Suprapubic skin (tissue), 3 donors: ENCODE measurements around the gene FGD5.

Experiments
- EP300 ChIP-seq: sonication (generic); formaldehyde crosslinking; IDR thresholded peaks from one replicate; pipeline ENCODE4 v1.6.1; 2017; ENCODE audit warnings: antibody characterized with exemption
- TF ChIP-seq, protein P1 (sequence below), 2 donors: fragments of 200-600 bp in 1 of 2; fragments of 450-650 bp in 1 of 2; sonication (generic) in 1 of 2; IDR thresholded peaks; one replicate each; pipeline ENCODE4 v1.5.1; 2016 to 2019; ENCODE audit warnings: antibody characterized with exemption in 2 of 2, mild to moderate bottlenecking in 1 of 2, moderate library complexity in 1 of 2

DNA sequence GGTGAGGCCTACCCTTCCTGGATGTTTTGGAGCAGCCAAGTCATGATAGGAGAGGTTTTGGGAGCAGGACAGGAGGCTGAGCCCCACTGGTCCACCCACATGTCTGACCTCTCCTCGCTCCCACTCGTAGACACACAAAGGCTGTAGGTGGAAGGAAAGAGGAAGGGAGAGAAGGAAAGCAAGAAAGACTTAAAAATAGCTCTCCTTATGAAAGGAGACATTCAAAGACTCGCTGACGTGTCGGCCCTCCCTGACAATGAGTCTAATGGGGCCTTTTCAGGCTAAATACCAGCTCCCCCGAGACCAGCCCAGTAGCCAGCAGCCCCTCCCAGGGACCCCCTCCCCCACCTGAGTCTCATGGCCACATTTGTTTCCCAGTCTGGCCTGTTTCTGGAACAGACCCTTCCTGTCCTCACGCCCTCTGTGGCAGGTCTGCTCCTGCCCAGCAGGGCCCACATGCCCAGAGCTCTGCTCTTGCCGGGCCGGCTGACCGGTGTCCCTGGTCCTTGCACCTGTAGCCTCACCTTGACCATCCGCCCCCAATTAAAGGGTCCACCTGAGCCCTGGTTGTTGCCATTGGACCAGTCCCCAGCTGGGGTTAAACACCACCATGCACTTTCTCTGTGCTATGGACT is 49.3 kb downstream of the FGD5 start:
- TF ChIP-seq, protein P1, sequence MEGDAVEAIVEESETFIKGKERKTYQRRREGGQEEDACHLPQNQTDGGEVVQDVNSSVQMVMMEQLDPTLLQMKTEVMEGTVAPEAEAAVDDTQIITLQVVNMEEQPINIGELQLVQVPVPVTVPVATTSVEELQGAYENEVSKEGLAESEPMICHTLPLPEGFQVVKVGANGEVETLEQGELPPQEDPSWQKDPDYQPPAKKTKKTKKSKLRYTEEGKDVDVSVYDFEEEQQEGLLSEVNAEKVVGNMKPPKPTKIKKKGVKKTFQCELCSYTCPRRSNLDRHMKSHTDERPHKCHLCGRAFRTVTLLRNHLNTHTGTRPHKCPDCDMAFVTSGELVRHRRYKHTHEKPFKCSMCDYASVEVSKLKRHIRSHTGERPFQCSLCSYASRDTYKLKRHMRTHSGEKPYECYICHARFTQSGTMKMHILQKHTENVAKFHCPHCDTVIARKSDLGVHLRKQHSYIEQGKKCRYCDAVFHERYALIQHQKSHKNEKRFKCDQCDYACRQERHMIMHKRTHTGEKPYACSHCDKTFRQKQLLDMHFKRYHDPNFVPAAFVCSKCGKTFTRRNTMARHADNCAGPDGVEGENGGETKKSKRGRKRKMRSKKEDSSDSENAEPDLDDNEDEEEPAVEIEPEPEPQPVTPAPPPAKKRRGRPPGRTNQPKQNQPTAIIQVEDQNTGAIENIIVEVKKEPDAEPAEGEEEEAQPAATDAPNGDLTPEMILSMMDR (IDR thresholded peaks at IDR 0.05) = no peak
- no peak for TF ChIP-seq EP300
